ENCODE results near the gene CDH26.

GRCh38 chr20:59996108-59996507 is 37.9 kb downstream of the CDH26 start:
- no peak for TF ChIP-seq CTCF (IDR thresholded peaks at IDR 0.05)
- no peak for TF ChIP-seq POLR2A (IDR thresholded peaks at IDR 0.05)
